OCI-LY1 (cell line): ENCODE measurements around the gene GFRA4.

Experiments used
- H2AFZ ChIP-seq: fragments of 200-600 bp; sonication (generic), shearing (Covaris generic); 2 replicates; pipeline ENCODE4 v1.6.0; 2014; ENCODE audit warnings: antibody characterized with exemption, mild to moderate bottlenecking, low read length
- H3F3A ChIP-seq: fragments of 200-600 bp; sonication (generic), shearing (Covaris generic); 2 replicates; pipeline ENCODE4 v1.6.0; 2014; ENCODE audit warnings: mild to moderate bottlenecking, antibody characterized with exemption, low read length, moderate library complexity; ENCODE audit not compliant: insufficient read depth
- H3K27ac ChIP-seq: fragments of 200-600 bp; sonication (generic); 2 replicates; pipeline ENCODE4 v1.5.1; 2014; ENCODE audit warnings: low read length, mixed run types, mild to moderate bottlenecking, low read depth; ENCODE audit not compliant: poor library complexity, severe bottlenecking
- H3K27me3 ChIP-seq: fragments of 200-600 bp; sonication (generic); 2 replicates; pipeline ENCODE4 v1.6.0; 2014; ENCODE audit warnings: antibody characterized with exemption, mild to moderate bottlenecking, low read length, moderate library complexity; ENCODE audit not compliant: insufficient read depth
- H3K36me3 ChIP-seq: fragments of 200-600 bp; sonication (generic); 2 replicates; pipeline ENCODE4 v1.6.1; 2014; ENCODE audit warnings: mild to moderate bottlenecking, antibody characterized with exemption, low read length, moderate library complexity, mixed read lengths; ENCODE audit not compliant: insufficient read depth
- H3K4me1 ChIP-seq: fragments of 200-600 bp; sonication (generic); 2 replicates; pipeline ENCODE4 v1.5.1; 2014; ENCODE audit warnings: mild to moderate bottlenecking, low read length, moderate library complexity; ENCODE audit not compliant: insufficient read depth, severe bottlenecking
- H3K4me2 ChIP-seq: fragments of 200-600 bp; sonication (generic), shearing (Covaris generic); 2 replicates; pipeline ENCODE4 v1.6.1; 2014; ENCODE audit warnings: low read length
- H3K4me3 ChIP-seq: fragments of 200-600 bp; sonication (generic); 2 replicates; pipeline ENCODE4 v1.5.1; 2014; ENCODE audit warnings: low read length, low read depth, mild to moderate bottlenecking, mixed read lengths; ENCODE audit not compliant: poor library complexity, severe bottlenecking
- H3K79me2 ChIP-seq: fragments of 200-600 bp; shearing (Covaris generic); 2 replicates; pipeline ENCODE4 v1.6.1; 2016; ENCODE audit warnings: mixed run types, low read length, mixed read lengths; ENCODE audit not compliant: insufficient read depth
- H3K9ac ChIP-seq: fragments of 200-600 bp; sonication (generic), shearing (Covaris generic); 2 replicates; pipeline ENCODE4 v1.6.1; 2014; ENCODE audit warnings: mild to moderate bottlenecking, low read length, mixed read lengths
- H3K9me2 ChIP-seq: fragments of 200-600 bp; sonication (generic), shearing (Covaris generic); 2 replicates; pipeline ENCODE4 v1.6.1; 2014; ENCODE audit warnings: low read depth, mild to moderate bottlenecking, low read length, mixed read lengths
- H3K9me3 ChIP-seq: fragments of 200-600 bp; shearing (Covaris generic); 2 replicates; pipeline ENCODE4 v1.6.1; 2014; ENCODE audit warnings: low read length, mixed read lengths
- H4K20me1 ChIP-seq: fragments of 200-600 bp; sonication (generic), shearing (Covaris generic); 2 replicates; pipeline ENCODE4 v1.6.0; 2016; ENCODE audit warnings: mild to moderate bottlenecking, low read length; ENCODE audit not compliant: insufficient read depth
- EZH2 ChIP-seq: fragments of 200-600 bp; sonication (generic), shearing (Covaris generic); IDR thresholded peaks from 2 replicates; pipeline ENCODE4 v1.8.0; 2017; ENCODE audit warnings: borderline replicate concordance, mixed run types, mild to moderate bottlenecking, antibody characterized with exemption, low read length, moderate library complexity, mixed read lengths
- TF ChIP-seq, protein P1 (sequence below): fragments of 200-600 bp; sonication (generic), shearing (Covaris generic); IDR thresholded peaks from 2 replicates; pipeline ENCODE4 v1.5.1; 2017; ENCODE audit warnings: mild to moderate bottlenecking, antibody characterized with exemption, low read length, moderate library complexity, mixed read lengths

Gene GFRA4

DNA sequence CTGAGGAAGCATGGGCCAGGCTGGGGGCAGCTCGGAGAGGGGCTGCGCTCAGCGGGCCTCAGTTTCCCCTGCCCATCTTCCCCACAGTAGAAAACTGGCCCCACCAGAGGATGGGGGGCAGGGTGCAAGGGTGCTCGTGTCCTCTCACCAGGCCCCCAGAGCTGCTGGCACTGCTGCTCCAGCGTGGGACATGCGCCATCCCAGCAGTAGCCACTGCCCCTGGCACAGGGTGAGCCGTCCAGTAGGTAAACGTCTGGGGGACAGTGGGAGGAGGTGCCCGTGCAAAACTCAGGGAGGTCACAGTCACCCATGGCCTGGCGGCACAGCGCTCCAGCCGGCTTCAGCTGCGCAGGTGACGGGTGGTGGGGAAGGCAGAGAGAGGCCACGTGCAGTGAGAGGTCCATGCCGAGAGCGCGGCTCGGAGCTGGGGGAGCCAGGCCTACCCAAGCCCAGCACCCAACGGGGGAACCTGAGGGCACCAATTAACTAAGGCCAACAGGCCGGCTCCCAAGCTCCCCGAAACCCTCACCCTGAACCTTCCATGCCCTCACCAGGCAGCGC lies 8.9 kb upstream of the GFRA4 start:
- Histone ChIP-seq H2AFZ (no peak overlapping the region), H3K27me3 (0 out of 2 replicates have a peak, but pooled peaks cover 3% of the 10 kb centered on the region), H3K9me3 (no peaks in the 10 kb centered on the region), H3K36me3 (no peaks in the 10 kb centered on the region), H3K9me2 (no peaks in the 10 kb centered on the region), H3K4me3 (no peak overlapping the region), H3K4me1 (no peaks in the 10 kb centered on the region), H3K4me2 (no peak overlapping the region), H3K9ac (no peak overlapping the region), H4K20me1 (no peaks in the 10 kb centered on the region), H3K79me2 (no peaks in the 10 kb centered on the region), H3F3A (no peaks in the 10 kb centered on the region), H3K27ac (no peak overlapping the region)
- no peak for TF ChIP-seq EZH2
- TF ChIP-seq, protein P1, sequence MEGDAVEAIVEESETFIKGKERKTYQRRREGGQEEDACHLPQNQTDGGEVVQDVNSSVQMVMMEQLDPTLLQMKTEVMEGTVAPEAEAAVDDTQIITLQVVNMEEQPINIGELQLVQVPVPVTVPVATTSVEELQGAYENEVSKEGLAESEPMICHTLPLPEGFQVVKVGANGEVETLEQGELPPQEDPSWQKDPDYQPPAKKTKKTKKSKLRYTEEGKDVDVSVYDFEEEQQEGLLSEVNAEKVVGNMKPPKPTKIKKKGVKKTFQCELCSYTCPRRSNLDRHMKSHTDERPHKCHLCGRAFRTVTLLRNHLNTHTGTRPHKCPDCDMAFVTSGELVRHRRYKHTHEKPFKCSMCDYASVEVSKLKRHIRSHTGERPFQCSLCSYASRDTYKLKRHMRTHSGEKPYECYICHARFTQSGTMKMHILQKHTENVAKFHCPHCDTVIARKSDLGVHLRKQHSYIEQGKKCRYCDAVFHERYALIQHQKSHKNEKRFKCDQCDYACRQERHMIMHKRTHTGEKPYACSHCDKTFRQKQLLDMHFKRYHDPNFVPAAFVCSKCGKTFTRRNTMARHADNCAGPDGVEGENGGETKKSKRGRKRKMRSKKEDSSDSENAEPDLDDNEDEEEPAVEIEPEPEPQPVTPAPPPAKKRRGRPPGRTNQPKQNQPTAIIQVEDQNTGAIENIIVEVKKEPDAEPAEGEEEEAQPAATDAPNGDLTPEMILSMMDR, result no peak

DNA sequence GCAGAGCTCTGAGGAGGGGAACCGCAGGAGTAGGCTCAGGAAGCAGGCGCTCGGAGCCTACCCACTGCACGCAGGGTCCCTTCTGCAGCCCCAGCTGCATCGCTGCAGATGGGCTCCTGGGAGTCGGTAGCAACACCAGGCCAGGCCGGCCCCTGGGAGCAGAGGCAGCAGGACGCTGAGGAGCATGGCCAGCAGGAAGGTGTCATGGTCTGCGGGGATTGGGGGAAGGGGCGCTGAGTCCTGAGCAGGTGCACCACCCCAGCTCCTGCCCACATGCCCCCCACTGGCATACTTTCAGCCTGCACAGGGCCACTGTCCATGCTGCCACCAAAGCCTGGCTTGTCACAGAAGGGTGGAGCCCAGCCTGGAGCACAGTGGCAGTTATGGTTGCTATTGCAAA lies 7.7 kb upstream of the GFRA4 start:
- Histone ChIP-seq H3K4me3 (no peak overlapping the region), H3F3A (no peaks in the 10 kb centered on the region), H3K27me3 (0 out of 2 replicates have a peak, but pooled peaks cover 4% of the 10 kb centered on the region), H2AFZ (no peak overlapping the region), H4K20me1 (no peaks in the 10 kb centered on the region), H3K9me3 (no peaks in the 10 kb centered on the region), H3K27ac (no peak overlapping the region), H3K9ac (no peak overlapping the region), H3K36me3 (no peaks in the 10 kb centered on the region), H3K4me2 (no peak overlapping the region), H3K4me1 (no peaks in the 10 kb centered on the region), H3K79me2 (no peaks in the 10 kb centered on the region), H3K9me2 (no peaks in the 10 kb centered on the region)
- TF ChIP-seq, protein P1, result no peak
- no peak for TF ChIP-seq EZH2

DNA sequence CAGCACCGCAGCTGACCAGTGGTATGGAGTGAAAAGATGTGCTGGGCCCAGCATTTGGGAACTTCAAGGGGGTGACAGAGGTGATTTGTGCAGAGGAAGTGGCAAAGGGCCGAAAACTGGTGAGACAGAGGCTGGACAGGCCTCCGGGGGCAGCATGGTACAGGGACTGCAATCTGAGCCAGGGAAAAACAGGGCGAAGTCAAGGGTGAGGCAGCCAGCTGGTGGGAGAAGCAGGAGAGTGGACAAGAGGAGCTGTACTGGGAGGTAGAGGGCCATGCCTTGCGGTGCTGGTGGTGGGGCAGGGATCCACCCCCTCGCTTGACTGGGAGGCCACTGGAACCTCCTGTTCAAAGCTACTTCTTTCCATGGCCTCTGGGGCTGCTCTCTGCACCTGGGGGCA lies 7.3 kb upstream of the GFRA4 start:
- Histone ChIP-seq H3K4me1 (no peaks in the 10 kb centered on the region), H3K4me3 (no peak overlapping the region), H3K9me3 (no peaks in the 10 kb centered on the region), H2AFZ (no peak overlapping the region), H3F3A (no peaks in the 10 kb centered on the region), H3K36me3 (no peaks in the 10 kb centered on the region), H4K20me1 (no peaks in the 10 kb centered on the region), H3K9ac (no peak overlapping the region), H3K4me2 (no peak overlapping the region), H3K27ac (no peak overlapping the region), H3K79me2 (no peaks in the 10 kb centered on the region), H3K27me3 (0 out of 2 replicates have a peak, but pooled peaks cover 4% of the 10 kb centered on the region), H3K9me2 (no peaks in the 10 kb centered on the region)
- no peak for TF ChIP-seq EZH2
- TF ChIP-seq, protein P1, result no peak
